Measurements from ENCODE around the gene NACC2.
A peak's percentile ranks its signal among the peaks of the same experiment; 100 is the strongest.

Gene NACC2

GRCh38 chr9:136119061-136119882 is 24.2 kb upstream of the NACC2 start:
- Histone ChIP-seq H3K27me3 (ENCODE audit: insufficient read depth, low read depth) (peaks cover 12% of the 10 kb centered on the region), H3K4me2 (peak overlapping the region; percentile 48), H3K9ac (peak overlapping the region; percentile 85), H2AFZ (ENCODE audit: low read depth) (peak overlapping the region; percentile 66), H3K4me1 (ENCODE audit: low read depth, poor library complexity, severe bottlenecking) (peaks cover 6% of the 10 kb centered on the region), H3K79me2 (ENCODE audit: insufficient read depth, low read depth) (no peaks in the 10 kb centered on the region), H3K27ac (peak overlapping the region; percentile 71), H4K20me1 (ENCODE audit: insufficient read depth) (no peaks in the 10 kb centered on the region), H3K36me3 (ENCODE audit: insufficient read depth) (no peaks in the 10 kb centered on the region), H3K4me3 (IDR thresholded peaks at IDR 0.05; ENCODE audit: insufficient read depth, low read depth, low read length) (no peak overlapping the region)
- no peak for TF ChIP-seq CTCF (conservative IDR thresholded peaks at IDR 0.05; ENCODE audit: low read depth, low read length)

- TF ChIP-seq CTCF (conservative IDR thresholded peaks at IDR 0.05; ENCODE audit: low read depth, low read length): no peak
- no peak within 1 kb of the TSS for H3K4me3 ChIP-seq (IDR thresholded peaks at IDR 0.05; ENCODE audit: insufficient read depth, low read depth, low read length)
- H3K9ac ChIP-seq: peak within 1 kb of the TSS; percentile 85
- H3K27ac ChIP-seq: peak within 1 kb of the TSS; percentile 71
- peak within 1 kb of the TSS; percentile 79 for H3K4me2 ChIP-seq
- H3K27me3 ChIP-seq (ENCODE audit: insufficient read depth, low read depth): peaks cover 4% of the 10 kb centered on the region; the same call in 1 of the 2 replicates
- H4K20me1 ChIP-seq (ENCODE audit: insufficient read depth): no peaks in the 10 kb centered on the region
- peak within 1 kb of the TSS; percentile 66 for H2AFZ ChIP-seq (ENCODE audit: low read depth)
- no peaks in the 10 kb centered on the region for H3K36me3 ChIP-seq (ENCODE audit: insufficient read depth)
- H3K79me2 ChIP-seq (ENCODE audit: insufficient read depth, low read depth): no peaks in the 10 kb centered on the region
- peaks cover 6% of the 10 kb centered on the region for H3K4me1 ChIP-seq (ENCODE audit: low read depth, poor library complexity, severe bottlenecking)
Observed at GRCh38 chr9:136118320-136119060, 23.4 kb upstream of the NACC2 start, which contains the start of gene TMEM250. Gene TMEM250, minus strand, starts transcription at chr9:136118875. Its CDS starts 1,975 bp downstream, at chr9:136116900.

- Histone ChIP-seq H3K4me3 (IDR thresholded peaks at IDR 0.05; ENCODE audit: insufficient read depth, low read depth, low read length) (no peak overlapping the region), H3K79me2 (ENCODE audit: insufficient read depth, low read depth) (no peaks in the 10 kb centered on the region), H4K20me1 (ENCODE audit: insufficient read depth) (no peaks in the 10 kb centered on the region), H3K9ac (peak overlapping the region; percentile 85), H3K4me2 (peak overlapping the region; percentile 79), H2AFZ (ENCODE audit: low read depth) (peak overlapping the region; percentile 44; the same call in 1 of the 2 replicates), H3K36me3 (ENCODE audit: insufficient read depth) (no peaks in the 10 kb centered on the region), H3K27ac (peak overlapping the region; percentile 71), H3K4me1 (ENCODE audit: low read depth, poor library complexity, severe bottlenecking) (peaks cover 6% of the 10 kb centered on the region), H3K27me3 (ENCODE audit: insufficient read depth, low read depth) (no peaks in the 10 kb centered on the region; the same call in 1 of the 2 replicates)
- TF ChIP-seq CTCF (conservative IDR thresholded peaks at IDR 0.05; ENCODE audit: low read depth, low read length): no peak
Observed at GRCh38 chr9:136117916-136118319, 22.8 kb upstream of the NACC2 start.

GRCh38 chr9:136117291-136117915 is 22.3 kb upstream of the NACC2 start:
- peak overlapping the region; percentile 79 for H3K4me2 ChIP-seq
- H4K20me1 ChIP-seq (ENCODE audit: insufficient read depth): no peaks in the 10 kb centered on the region
- no peak overlapping the region for H3K4me3 ChIP-seq (IDR thresholded peaks at IDR 0.05; ENCODE audit: insufficient read depth, low read depth, low read length)
- H3K27ac ChIP-seq: peak overlapping the region; percentile 71
- no peak for TF ChIP-seq CTCF (conservative IDR thresholded peaks at IDR 0.05; ENCODE audit: low read depth, low read length)
- peaks cover 6% of the 10 kb centered on the region for H3K4me1 ChIP-seq (ENCODE audit: low read depth, poor library complexity, severe bottlenecking)
- H2AFZ ChIP-seq (ENCODE audit: low read depth): peak overlapping the region; percentile 44; the same call in 1 of the 2 replicates
- no peaks in the 10 kb centered on the region; the same call in 1 of the 2 replicates for H3K27me3 ChIP-seq (ENCODE audit: insufficient read depth, low read depth)
- H3K79me2 ChIP-seq (ENCODE audit: insufficient read depth, low read depth): no peaks in the 10 kb centered on the region
- no peaks in the 10 kb centered on the region for H3K36me3 ChIP-seq (ENCODE audit: insufficient read depth)
- H3K9ac ChIP-seq: peak overlapping the region; percentile 85

All from KMS-11 (cell line).